ENCODE results near the gene TRIM49D1.
"Not testable (repeated sequence)": the region's sequence is repeated elsewhere in the genome, so short reads cannot be mapped to it uniquely, and the experiment has no call there.

Gene TRIM49D1

GRCh38 chr11:89922195-89922660, at the start of gene TRIM49D1:
TSS of gene TRIM49D1 (minus strand) at chr11:89922245. CDS start at chr11:89917710, 4,535 bp downstream.
- DNase-seq (ENCODE audit: low spot score) = no peak

GRCh38 chr11:89965737-89966136, 43.7 kb upstream of the TRIM49D1 start, which contains the start of gene TRIM64:
TSS of gene TRIM64 (plus strand) at chr11:89966037. CDS start at chr11:89968504, 2,467 bp downstream.
- not testable (repeated sequence) for DNase-seq (ENCODE audit: low spot score)

- not testable (repeated sequence) for DNase-seq (ENCODE audit: low spot score)
These were observed 38.8 kb upstream of the TRIM49D1 start for GRCh38 chr11:89960833-89961232.

GRCh38 chr11:89923764-89924163, 1.7 kb upstream of the TRIM49D1 start, which contains the start of gene TRIM49D2:
TSS of gene TRIM49D2 (plus strand) at chr11:89924064. CDS start at chr11:89926762, 2,698 bp downstream.
- not testable (repeated sequence) for DNase-seq (ENCODE audit: low spot score)

GRCh38 chr11:89900809-89901208, 21.2 kb downstream of the TRIM49D1 start:
- not testable (repeated sequence) for DNase-seq (ENCODE audit: low spot score)

GRCh38 chr11:89893245-89893644, 28.8 kb downstream of the TRIM49D1 start:
- DNase-seq (ENCODE audit: low spot score) = not testable (repeated sequence)

GRCh38 chr11:89877511-89877910, 44.5 kb downstream of the TRIM49D1 start:
- not testable (repeated sequence) for DNase-seq (ENCODE audit: low spot score)

- DNase-seq (ENCODE audit: low spot score) = not testable (repeated sequence)
These were observed 49.5 kb downstream of the TRIM49D1 start for GRCh38 chr11:89872588-89872987.

- not testable (repeated sequence) for DNase-seq (ENCODE audit: low spot score)
These were observed 56.8 kb downstream of the TRIM49D1 start for GRCh38 chr11:89865223-89865622.

- DNase-seq (ENCODE audit: low spot score) = not testable (repeated sequence)
These were observed 57.9 kb downstream of the TRIM49D1 start for GRCh38 chr11:89863906-89864704.
